ENCODE results near the gene SS18L1. TPM values are rescaled to one million over a fixed set of nuclear protein-coding genes. Genes with fewer than 3 reads are reported as not detected.

The SS18L1 gene
- total and polyA plus RNA-seq, 8 donors = 5.5 to 34.8 (median 9.3) TPM

GRCh38 chr20:62230276-62230675 is 86.7 kb downstream of the SS18L1 start:
- WGBS, 5 donors = 89 to 98% (median 96%) methylated on average over 2 of the region's 2 CpGs
- H3K4me3 ChIP-seq = no peak overlapping the region
- H3K27me3 ChIP-seq = peaks cover 0 to 85% (median 13%) of the 10 kb centered on the region in 3 donors

GRCh38 chr20:62230696-62231095 is 87.1 kb downstream of the SS18L1 start:
- peaks cover 0 to 85% (median 13%) of the 10 kb centered on the region in 3 donors for H3K27me3 ChIP-seq
- no peaks in the 10 kb centered on the region for H3K9me3 ChIP-seq
- H3K27ac ChIP-seq = no peak overlapping the region
- TF ChIP-seq EP300 (IDR thresholded peaks at IDR 0.05) (no peak), POLR2AphosphoS5 (IDR thresholded peaks at IDR 0.05) (no peak), CTCF (IDR thresholded peaks at IDR 0.05) (no peak)
- intact Hi-C loops (cut with DNase I; ENCODE audit: low total_unique reads) = no loop called here
- no peak for DNase-seq
- H3K36me3 ChIP-seq = no peaks in the 10 kb centered on the region
- 88 to 97% (median 90%) methylated on average over 4 to 10 of the region's 10 CpGs for WGBS, 5 donors
- no peak overlapping the region for H3K4me3 ChIP-seq
- H3K4me1 ChIP-seq = peaks cover 12 to 36% (median 22%) of the 10 kb centered on the region in 4 donors

More at GRCh38 chr20:62230276-62230675, 86.7 kb downstream of the SS18L1 start:
- intact Hi-C loops (cut with DNase I; ENCODE audit: low total_unique reads) = no loop called here
- no peaks in the 10 kb centered on the region for H3K36me3 ChIP-seq
- DNase-seq = no peak
- H3K4me1 ChIP-seq = peaks cover 8 to 32% (median 19%) of the 10 kb centered on the region in 4 donors
- H3K9me3 ChIP-seq = no peaks in the 10 kb centered on the region
- TF ChIP-seq CTCF (IDR thresholded peaks at IDR 0.05) = no peak
- no peak for TF ChIP-seq POLR2A (IDR thresholded peaks at IDR 0.05)
- no peak for TF ChIP-seq POLR2AphosphoS5 (IDR thresholded peaks at IDR 0.05)
- no peak for TF ChIP-seq EP300 (IDR thresholded peaks at IDR 0.05)
- H3K27ac ChIP-seq = no peak overlapping the region

- H3K4me1 ChIP-seq = peaks cover 14 to 37% (median 22%) of the 10 kb centered on the region in 4 donors
- DNase-seq = no peak
- no peak overlapping the region for H3K4me3 ChIP-seq
- no peak overlapping the region for H3K27ac ChIP-seq
- WGBS, 5 donors = 82 to 95% (median 91%) methylated on average over 6 of the region's 6 CpGs
- no peaks in the 10 kb centered on the region for H3K36me3 ChIP-seq
- H3K27me3 ChIP-seq = peaks cover 0 to 81% (median 13%) of the 10 kb centered on the region in 3 donors
- no peaks in the 10 kb centered on the region for H3K9me3 ChIP-seq
- no peak for TF ChIP-seq POLR2AphosphoS5 (IDR thresholded peaks at IDR 0.05)
- TF ChIP-seq POLR2A (IDR thresholded peaks at IDR 0.05) = no peak
- no peak for TF ChIP-seq CTCF (IDR thresholded peaks at IDR 0.05)
- no peak for TF ChIP-seq EP300 (IDR thresholded peaks at IDR 0.05)
- intact Hi-C loops (cut with DNase I; ENCODE audit: low total_unique reads) = no loop called here
These were observed 87.7 kb downstream of the SS18L1 start for GRCh38 chr20:62231292-62231691.

Other genes starting within 250 kb of the SS18L1 start
- gene TAF4, start 77.9 kb upstream of the SS18L1 start, total RNA-seq = 10 to 100 TPM in 4 of 5 donors, 1 to 10 TPM in 1; 9.5 to 33.9 (median 22.6) TPM
- 1 to 10 TPM; 3.2 to 4.3 (median 3.8) TPM for gene TAF4, start 77.9 kb upstream of the SS18L1 start, polyA plus RNA-seq
- gene LSM14B, start 21.3 kb upstream of the SS18L1 start, total RNA-seq = 10 to 100 TPM in 4 of 5 donors, under 1 TPM in 1; 0.58 to 27.2 (median 15.6) TPM
- 10 to 100 TPM; 14.1 to 18.0 (median 14.9) TPM for gene LSM14B, start 21.3 kb upstream of the SS18L1 start, polyA plus RNA-seq
- 100 to 1,000 TPM; 119 to 202 (median 140) TPM for gene PSMA7, start 375 bp upstream of the SS18L1 start, total RNA-seq
- gene PSMA7, start 375 bp upstream of the SS18L1 start, polyA plus RNA-seq = 100 to 1,000 TPM; 245 to 280 (median 247) TPM
- 10 to 100 TPM; 13.6 to 77.9 (median 22.8) TPM for gene MTG2, start 39.3 kb downstream of the SS18L1 start, total RNA-seq
- 10 to 100 TPM; 14.7 to 28.2 (median 19.8) TPM for gene MTG2, start 39.3 kb downstream of the SS18L1 start, polyA plus RNA-seq
- gene HRH3, start 76.5 kb downstream of the SS18L1 start, total RNA-seq = not detected
- not detected for gene HRH3, start 76.5 kb downstream of the SS18L1 start, polyA plus RNA-seq
- 10 to 100 TPM; 23.2 to 83.4 (median 66.3) TPM for gene OSBPL2, start 94.8 kb downstream of the SS18L1 start, total RNA-seq
- gene OSBPL2, start 94.8 kb downstream of the SS18L1 start, polyA plus RNA-seq = 10 to 100 TPM; 15.1 to 19.7 (median 19.7) TPM
- 100 to 1,000 TPM in 2 of 5 donors, 10 to 100 TPM in 3; 42.0 to 130 (median 68.4) TPM for gene ADRM1, start 159.2 kb downstream of the SS18L1 start, total RNA-seq
- gene ADRM1, start 159.2 kb downstream of the SS18L1 start, polyA plus RNA-seq = 10 to 100 TPM; 82.3 to 91.3 (median 85.0) TPM
- gene LAMA5, start 223.5 kb downstream of the SS18L1 start, total RNA-seq = 100 to 1,000 TPM in 2 of 5 donors, 10 to 100 TPM in 3; 42.2 to 278 (median 86.9) TPM
- gene LAMA5, start 223.5 kb downstream of the SS18L1 start, polyA plus RNA-seq = 100 to 1,000 TPM in 1 of 3 donors, 10 to 100 TPM in 2; 41.4 to 278 (median 72.3) TPM
- gene RPS21, start 243.3 kb downstream of the SS18L1 start, total RNA-seq = 1,000 to 10,000 TPM in 3 of 5 donors, 100 to 1,000 TPM in 2; 239 to 2,998 (median 1,528) TPM
- 1,000 to 10,000 TPM; 4,606 to 7,615 (median 4,647) TPM for gene RPS21, start 243.3 kb downstream of the SS18L1 start, polyA plus RNA-seq